K562 (cell line): ENCODE measurements around the gene PIERCE2. TPM values are rescaled to one million over a fixed set of nuclear protein-coding genes. Genes with fewer than 3 reads are reported as not detected.

Experiments
- ATAC-seq: fragments of 200-7000 bp; cut with Tn5 transposase; 3 replicates; pipeline ENCODE4 v1.9.1; 2020; ENCODE audit warnings: moderate library complexity
- BruUV-seq: library from RNA; stranded (reverse); fragments of 400-500 nt; replicated peaks from 2 replicates; lab custom pipeline; 2021; lab: Mats Ljungman, UMichigan
- CTCF ChIA-PET: fragments of 300-600 bp; formaldehyde crosslinking; extraction: SDS; loops from one replicate; lab custom pipeline; 2021; ENCODE audit warnings: low intra/inter-chr PET ratio; lab: Yijun Ruan, JAX
- POLR2A ChIA-PET: fragments of 300-600, 350-650 bp; sonication (Branson Sonifier 250); formaldehyde crosslinking; extraction: SDS; loops from one replicate; lab custom pipeline; 2021; ENCODE audit warnings: antibody characterized with exemption, inconsistent platforms; lab: Yijun Ruan, JAX
- DNase-seq, 4 experiments: peaks; one replicate each; pipeline versions ENCODE4 v3.0.0 to v3.0.0-alpha.2; 2011 to 2018; ENCODE audit warnings: low spot score in 3 of 4, mixed read lengths in 3 of 4; ENCODE audit errors: extremely low read depth in 1 of 4
- FAIRE-seq: peaks from 2 replicates; lab custom pipeline; 2011; peaks lifted over from hg19 to GRCh38; lab: Jason Lieb, UNC
- H2AFZ ChIP-seq: 2 replicates; pipeline ENCODE4 v1.6.0; 2011; ENCODE audit warnings: low read depth, low read length, control low read depth, inconsistent platforms
- H3K27ac ChIP-seq: fragments of 200-600 bp; 3 replicates; pipeline ENCODE4 v1.8.0; 2011; ENCODE audit warnings: low read depth, mild to moderate bottlenecking, control low read depth, inconsistent platforms, low read length, moderate library complexity, mixed read lengths; ENCODE audit errors: extremely low read depth
- H3K27me3 ChIP-seq, 2 experiments: fragments of 300-600 bp in 1 of 2; 2 replicates in 1 of 2; 3 replicates in 1 of 2; pipeline versions ENCODE4 v1.6.0 to v1.8.0; 2011; ENCODE audit warnings: inconsistent platforms in 2 of 2, low read length in 2 of 2, mild to moderate bottlenecking in 1 of 2, mixed read lengths in 1 of 2, moderate library complexity in 1 of 2; ENCODE audit not compliant: control insufficient read depth in 2 of 2, insufficient read depth in 2 of 2
- H3K36me3 ChIP-seq: fragments of 300-600 bp; 3 replicates; pipeline ENCODE4 v1.8.0; 2011; ENCODE audit warnings: mild to moderate bottlenecking, low read length, inconsistent platforms; ENCODE audit not compliant: control insufficient read depth, insufficient read depth
- H3K4me1 ChIP-seq, 2 experiments: fragments of 200-600 bp in 1 of 2; replicated peaks in 1 of 2; 2 replicates in 1 of 2; 3 replicates in 1 of 2; pipeline versions ENCODE4 v1.5.1 to v1.8.0; 2011; ENCODE audit warnings: inconsistent platforms in 2 of 2, low read length in 2 of 2, mild to moderate bottlenecking in 1 of 2, mixed read lengths in 1 of 2, moderate library complexity in 1 of 2; ENCODE audit not compliant: control insufficient read depth in 2 of 2, insufficient read depth in 2 of 2
- H3K4me2 ChIP-seq: 2 replicates; pipeline ENCODE4 v1.6.1; 2011; ENCODE audit warnings: low read length, control low read depth, inconsistent platforms, mixed read lengths; ENCODE audit not compliant: insufficient read depth
- H3K4me3 ChIP-seq: fragments of 200-600 bp; sonication (generic), shearing (Covaris generic); 2 replicates; pipeline ENCODE4 v1.5.1; 2016; ENCODE audit warnings: control low read depth, inconsistent platforms
- H3K79me2 ChIP-seq: fragments of 200-600 bp; 3 replicates; pipeline ENCODE4 v1.8.0; 2011; ENCODE audit warnings: low read length, inconsistent platforms; ENCODE audit not compliant: control insufficient read depth, insufficient read depth
- H3K9ac ChIP-seq, 2 experiments: 2 replicates each; pipeline versions ENCODE4 v1.6.0 to v1.6.1; 2011; ENCODE audit warnings: low read depth in 2 of 2, low read length in 2 of 2, control low read depth in 1 of 2, inconsistent platforms in 1 of 2, mild to moderate bottlenecking in 1 of 2, mixed read lengths in 1 of 2; ENCODE audit not compliant: insufficient read depth in 1 of 2
- H3K9me1 ChIP-seq: one replicate; pipeline ENCODE4 v1.6.0; 2011; ENCODE audit warnings: inconsistent platforms, mild to moderate bottlenecking, low read length, moderate library complexity; ENCODE audit not compliant: control insufficient read depth, insufficient read depth
- H3K9me3 ChIP-seq: replicated peaks from 2 replicates; pipeline ENCODE4 v1.5.1; 2011; ENCODE audit warnings: low read depth, low read length, inconsistent platforms; ENCODE audit not compliant: control insufficient read depth, insufficient read depth
- H4K20me1 ChIP-seq: replicated peaks from 2 replicates; pipeline ENCODE4 v1.6.1; 2011; ENCODE audit warnings: low read length, inconsistent platforms, mixed read lengths; ENCODE audit not compliant: control insufficient read depth, insufficient read depth
- C11orf30 ChIP-seq: fragments of 450-650 bp; IDR thresholded peaks from 2 replicates; pipeline ENCODE4 v1.6.1; 2016; ENCODE audit warnings: low read depth, mild to moderate bottlenecking
- CHAMP1 ChIP-seq: fragments of 450-650 bp; IDR thresholded peaks from 2 replicates; pipeline ENCODE4 v1.6.1; 2016; ENCODE audit warnings: mild to moderate bottlenecking
- CTBP1 ChIP-seq: fragments of 450-650 bp; IDR thresholded peaks from 2 replicates; pipeline ENCODE4 v1.6.1; 2016; ENCODE audit warnings: borderline replicate concordance
- CXXC5 ChIP-seq: fragments of 250-450 bp; sonication (Bioruptor Pico); IDR thresholded peaks from 2 replicates; pipeline ENCODE4 v1.8.0; 2022; ENCODE audit warnings: inconsistent platforms, mild to moderate bottlenecking, moderate library complexity
- MAFF ChIP-seq: IDR thresholded peaks from 2 replicates; pipeline ENCODE4 v1.6.1; 2012; ENCODE audit warnings: low read length, improper control_type of control experiment
- MAFG ChIP-seq: fragments of 450-650 bp; conservative IDR thresholded peaks from 2 replicates; pipeline ENCODE4 v1.6.1; 2016; ENCODE audit warnings: missing genetic modification characterization, missing compliant biosample characterization
- MAFK ChIP-seq: IDR thresholded peaks from 2 replicates; pipeline ENCODE4 v1.6.1; 2011; ENCODE audit warnings: low read length, improper control_type of control experiment
- MTA2 ChIP-seq: fragments of 450-650 bp; IDR thresholded peaks from 2 replicates; pipeline ENCODE4 v1.6.1; 2016; ENCODE audit warnings: low read depth
- PKNOX1 ChIP-seq: fragments of 450-650 bp; IDR thresholded peaks from 2 replicates; pipeline ENCODE4 v1.6.1; 2016
- RBM17 ChIP-seq: fragments of 200-400 bp; formaldehyde crosslinking; IDR thresholded peaks from 2 replicates; pipeline ENCODE4 v1.6.1; 2017; ENCODE audit warnings: low read depth, mild to moderate bottlenecking, low read length, borderline replicate concordance
- TSC22D4 ChIP-seq: fragments of 450-650 bp; IDR thresholded peaks from 2 replicates; pipeline ENCODE4 v1.6.1; 2016; ENCODE audit warnings: missing genetic modification characterization, missing biosample characterization, control low read depth
- WHSC1 ChIP-seq: IDR thresholded peaks from one replicate; pipeline ENCODE4 v1.6.1; 2012; ENCODE audit warnings: low read length, control low read depth, inconsistent platforms
- XRCC3 ChIP-seq: fragments of 450-650 bp; IDR thresholded peaks from 2 replicates; pipeline ENCODE4 v1.6.1; 2017; ENCODE audit warnings: mild to moderate bottlenecking, moderate library complexity
- XRCC5 ChIP-seq: fragments of 200-400 bp; formaldehyde crosslinking; IDR thresholded peaks from 2 replicates; pipeline ENCODE4 v1.6.1; 2017; ENCODE audit warnings: low read depth, mild to moderate bottlenecking, low read length
- ZNF316 ChIP-seq: fragments of 450-650 bp; IDR thresholded peaks from 2 replicates; pipeline ENCODE4 v1.6.1; 2016
- WGBS: fragments of 100-300 bp; shearing (Covaris generic); methylation state at CpG from one replicate; pipeline ENCODE4 v1.1.6; 2016; ENCODE audit warnings: low coverage, mixed read lengths; ENCODE audit not compliant: insufficient coverage; ENCODE audit errors: missing lambda C conversion rate; 5-methylcytosine and 5-hydroxymethylcytosine counted together
- in situ Hi-C: fragments of 300-500 bp; cut with MboI; formaldehyde crosslinking; loops from 4 replicates; pipeline ENCODE4 v1.15.0; 2018; ENCODE audit warnings: inconsistent platforms, mixed read lengths
- intact Hi-C: fragments of 100-400 bp; cut with micrococcal nuclease; formaldehyde crosslinking; loops from 2 replicates; pipeline ENCODE4 v1.14.2; 2022
- polyA plus RNA-seq, 8 experiments: library from polyadenylated mRNA; depleted of rRNA in 4 of 8; stranded (reverse) in 5 of 8; unstranded in 3 of 8; fragments of >200 nt; fragmentation: Nextera tagmentation in 2 of 8; fragmentation: Illumina TruSeq in 1 of 8; extraction: Ambion mirVana in 2 of 8; extraction: Trizol in 1 of 8; gene quantifications; 2 replicates each; pipeline versions ENCODE4 v1.2.1 to v1.2.3, GENCODE V29; 2011 to 2014; ENCODE audit warnings: inconsistent platforms in 1 of 8, missing spikeins in 1 of 8
- total RNA-seq, 7 experiments: library from RNA; depleted of rRNA in 6 of 7; stranded (reverse); fragments of >200 nt in 6 of 7; fragmentation: Illumina TruSeq in 2 of 7; extraction: Trizol in 2 of 7; gene quantifications; 2 replicates each; pipeline versions ENCODE4 v1.2.1 to v1.2.3, GENCODE V29; 2011 to 2021; ENCODE audit warnings: low replicate concordance in 1 of 7

The PIERCE2 gene
- total and polyA plus RNA-seq, 9 of the 15 experiments (the other 6 are each of a cell fraction or from before 2014, with no cell fraction given): 2.9 to 4.8 (median 4.0) TPM

- Histone ChIP-seq H2AFZ (no peak overlapping the region), H3K27ac (no peak overlapping the region), H3K79me2 (no peaks in the 10 kb centered on the region), H4K20me1 (no peaks in the 10 kb centered on the region), H3K9ac (no peak overlapping the region), H3K4me2 (no peak overlapping the region), H3K9me3 (no peaks in the 10 kb centered on the region), H3K4me1 (no peaks in the 10 kb centered on the region), H3K4me3 (no peak overlapping the region), H3K36me3 (peaks cover 64% of the 10 kb centered on the region; the same call in 2 of the 3 replicates), H3K9me1 (no peaks in the 10 kb centered on the region), H3K27me3 (no peaks in the 10 kb centered on the region)
- CTCF ChIA-PET: no interaction called here
- no TSS peak for BruUV-seq
- peak; percentile 70 for TF ChIP-seq ZNF316
- TF ChIP-seq XRCC3: no peak
- TF ChIP-seq MTA2: no peak
- no peak for TF ChIP-seq RBM17
- TF ChIP-seq MAFK: peak; percentile 26; the same call in 1 of the 2 replicates
- peak; percentile 29; the same call in 1 of the 2 replicates for TF ChIP-seq C11orf30
- TF ChIP-seq WHSC1: no peak
- no peak for TF ChIP-seq CTBP1
- no peak for TF ChIP-seq TSC22D4 (tag)
- peak; percentile 36; the same call in 1 of the 2 replicates for TF ChIP-seq MAFG
- TF ChIP-seq XRCC5: no peak
- TF ChIP-seq CHAMP1: no peak
- no peak for TF ChIP-seq CXXC5 (CRISPR knock-in tag)
- no peak for TF ChIP-seq PKNOX1
- 0 out of 2 replicates have a peak, but pooled peaks have one; percentile 27 for TF ChIP-seq MAFF
- ATAC-seq: no peak
- no peak for DNase-seq
- in situ Hi-C loops: no loop called here
- WGBS: 93% methylated on average over 2 of the region's 2 CpGs
- no peak for FAIRE-seq
- intact Hi-C loops: no loop called here
- POLR2A ChIA-PET: interaction anchor here (1.3 to 2.3 kb wide), 3 partner anchors 13 to 20 kb away, joined by 3 to 7 read pairs (median 6); no protein-coding TSS in a partner anchor
These were observed 24.6 kb upstream of the PIERCE2 start for GRCh38 chr15:55383687-55384086.
